ENCODE measurements around the gene PLPP4. TPM values are rescaled to one million over a fixed set of nuclear protein-coding genes. Genes with fewer than 3 reads are reported as not detected.

PLPP4 gene
- total RNA-seq, 6 experiments from 2014 or later, result 12.2 to 31.1 (median 16.9) TPM

- H3K4me3 Mint-ChIP-seq, result no peak overlapping the region
- H3K27me3 Mint-ChIP-seq (ENCODE audit: insufficient read depth), result peaks cover 4% of the 10 kb centered on the region
- peak; percentile 10; the same call in 1 of the 2 replicates for TF ChIP-seq CTCF (IDR thresholded peaks at IDR 0.05)
- H3K9me3 Mint-ChIP-seq, result no peaks in the 10 kb centered on the region
- H3K36me3 Mint-ChIP-seq (ENCODE audit: low read depth), result peaks cover 8% of the 10 kb centered on the region
- peak overlapping the region; percentile 53; the same call in 1 of the 2 replicates for H3K27ac Mint-ChIP-seq
- H3K4me1 Mint-ChIP-seq (ENCODE audit: low read depth), result peaks cover 22% of the 10 kb centered on the region
- DNase-seq, result peak; percentile 63
These were observed 20.5 kb upstream of the PLPP4 start for GRCh38 chr10:120436439-120437112.

GRCh38 chr10:120437541-120437940, 19.5 kb upstream of the PLPP4 start:
- peaks cover 4% of the 10 kb centered on the region for H3K27me3 Mint-ChIP-seq (ENCODE audit: insufficient read depth)
- no peak overlapping the region for H3K27ac Mint-ChIP-seq
- peaks cover 21% of the 10 kb centered on the region for H3K4me1 Mint-ChIP-seq (ENCODE audit: low read depth)
- no peak overlapping the region for H3K4me3 Mint-ChIP-seq
- H3K9me3 Mint-ChIP-seq, result no peaks in the 10 kb centered on the region
- DNase-seq, result no peak
- peaks cover 8% of the 10 kb centered on the region for H3K36me3 Mint-ChIP-seq (ENCODE audit: low read depth)
- TF ChIP-seq CTCF (IDR thresholded peaks at IDR 0.05), result no peak

GRCh38 chr10:120451968-120452367, 5.1 kb upstream of the PLPP4 start:
- H3K4me3 Mint-ChIP-seq, result no peak overlapping the region
- DNase-seq, result no peak
- no peak for TF ChIP-seq CTCF (IDR thresholded peaks at IDR 0.05)
- H3K4me1 Mint-ChIP-seq (ENCODE audit: low read depth), result peaks cover 52% of the 10 kb centered on the region
- H3K9me3 Mint-ChIP-seq, result peaks cover 4% of the 10 kb centered on the region; the same call in 1 of the 2 replicates
- peaks cover 9% of the 10 kb centered on the region; the same call in 1 of the 2 replicates for H3K27me3 Mint-ChIP-seq (ENCODE audit: insufficient read depth)
- no peaks in the 10 kb centered on the region for H3K36me3 Mint-ChIP-seq (ENCODE audit: low read depth)
- H3K27ac Mint-ChIP-seq, result no peak overlapping the region

- Mint-ChIP-seq H3K36me3 (ENCODE audit: low read depth) (no peaks in the 10 kb centered on the region), H3K4me1 (ENCODE audit: low read depth) (peaks cover 60% of the 10 kb centered on the region), H3K4me3 (no peak overlapping the region), H3K27ac (no peak overlapping the region), H3K9me3 (no peaks in the 10 kb centered on the region), H3K27me3 (ENCODE audit: insufficient read depth) (peaks cover 5% of the 10 kb centered on the region; the same call in 1 of the 2 replicates)
- no peak for DNase-seq
- no peak for TF ChIP-seq CTCF (IDR thresholded peaks at IDR 0.05)
These were observed 3.7 kb upstream of the PLPP4 start for GRCh38 chr10:120453319-120453718.

- peaks cover 5% of the 10 kb centered on the region; the same call in 1 of the 2 replicates for H3K27me3 Mint-ChIP-seq (ENCODE audit: insufficient read depth)
- H3K4me3 Mint-ChIP-seq, result no peak overlapping the region
- peaks cover 65% of the 10 kb centered on the region for H3K4me1 Mint-ChIP-seq (ENCODE audit: low read depth)
- H3K36me3 Mint-ChIP-seq (ENCODE audit: low read depth), result no peaks in the 10 kb centered on the region
- no peak for DNase-seq
- no peak for TF ChIP-seq CTCF (IDR thresholded peaks at IDR 0.05)
- no peaks in the 10 kb centered on the region for H3K9me3 Mint-ChIP-seq
- no peak overlapping the region for H3K27ac Mint-ChIP-seq
These were observed 3.1 kb upstream of the PLPP4 start for GRCh38 chr10:120453886-120454285.

Measured in HFFc6 (cell line).